Stimulated activated CD8-positive, alpha-beta memory T cell treated with anti-CD3 and anti-CD28 coated beads, Interleukin-7, amount 100 ng/mL, for 1 hour (primary cell): ENCODE measurements around the gene MARK2.
"Not testable (repeated sequence)": the region's sequence is repeated elsewhere in the genome, so short reads cannot be mapped to it uniquely, and the experiment has no call there.

Source experiments
- DNase-seq, 2 donors: peaks; one replicate each; pipeline ENCODE4 v3.0.0-alpha.2; 2020; ENCODE audit warnings: low read depth in 2 of 2

MARK2 gene

DNA sequence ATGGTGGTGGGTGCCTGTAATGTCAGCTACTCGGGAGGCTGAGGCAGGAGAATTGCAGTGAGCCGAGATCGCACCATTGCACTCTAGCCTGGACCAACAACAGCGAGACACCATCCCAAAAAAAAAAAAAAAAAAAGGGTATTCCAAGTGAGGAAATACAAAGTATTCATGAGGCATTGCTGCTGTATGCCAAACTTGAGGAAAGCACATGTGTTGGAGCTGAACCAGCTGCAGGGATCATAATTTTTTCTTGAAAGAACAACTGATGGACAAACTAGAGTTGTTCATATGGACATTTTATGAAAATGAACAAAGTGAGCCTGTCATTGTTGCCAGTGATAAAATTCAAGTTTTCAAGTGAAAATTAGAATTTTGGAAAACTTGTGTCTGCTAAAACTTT is 15.8 kb downstream of the MARK2 start:
- no peak for DNase-seq

DNA sequence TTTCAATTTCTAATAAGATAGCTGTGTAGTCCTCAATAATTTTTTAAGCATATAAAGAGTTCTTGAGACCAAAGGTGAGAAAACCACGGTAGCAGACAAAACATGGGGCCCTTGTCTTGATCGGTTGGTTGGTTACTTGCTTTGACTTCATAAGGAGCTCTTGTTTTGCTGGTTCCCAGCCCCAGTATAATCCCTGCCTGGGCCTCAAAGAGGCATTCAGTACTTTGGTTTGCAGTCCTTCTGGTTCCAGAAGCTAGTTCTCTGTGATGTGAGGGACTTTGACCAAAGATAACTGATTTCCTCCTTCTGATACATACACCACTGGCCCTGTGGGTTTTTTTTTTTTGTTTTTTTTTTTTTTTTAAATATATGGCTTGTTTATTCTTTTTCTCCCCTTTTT is 17.1 kb downstream of the MARK2 start:
- DNase-seq = no peak

GRCh38 chr11:63858628-63859550 is 20.0 kb downstream of the MARK2 start:
- DNase-seq = no peak

GRCh38 chr11:63862923-63863322 is 24.0 kb downstream of the MARK2 start:
- no peak for DNase-seq

- DNase-seq = not testable (repeated sequence)
Observed at GRCh38 chr11:63863620-63864019, 24.7 kb downstream of the MARK2 start.

GRCh38 chr11:63866211-63866610 is 27.3 kb downstream of the MARK2 start:
- DNase-seq = peak; percentile 24 to 36

GRCh38 chr11:63867511-63867910 is 28.6 kb downstream of the MARK2 start:
- DNase-seq = no peak

- no peak for DNase-seq
Observed at GRCh38 chr11:63868399-63869064, 29.6 kb downstream of the MARK2 start.

DNA sequence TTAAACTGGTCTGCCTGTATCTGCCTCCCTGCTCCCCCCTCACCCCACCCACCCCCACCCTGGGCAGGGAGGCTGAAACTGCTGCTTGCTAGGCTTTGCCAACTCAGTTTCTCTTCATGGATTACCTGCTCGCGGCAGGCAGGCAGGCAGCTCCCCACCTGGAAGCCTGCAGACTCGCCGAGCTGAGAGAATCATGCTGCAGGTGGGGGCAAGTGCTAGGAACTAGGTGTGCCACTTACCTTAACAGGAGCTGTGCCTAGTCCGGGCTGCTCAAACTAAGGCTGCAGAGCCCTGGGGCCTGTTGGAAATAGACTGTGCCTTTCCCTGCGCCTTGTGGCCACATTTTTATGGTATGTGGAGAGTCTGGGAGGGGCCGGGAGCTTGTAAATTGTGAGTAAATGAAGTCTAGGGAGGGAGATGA is 30.3 kb downstream of the MARK2 start:
- DNase-seq = no peak

DNA sequence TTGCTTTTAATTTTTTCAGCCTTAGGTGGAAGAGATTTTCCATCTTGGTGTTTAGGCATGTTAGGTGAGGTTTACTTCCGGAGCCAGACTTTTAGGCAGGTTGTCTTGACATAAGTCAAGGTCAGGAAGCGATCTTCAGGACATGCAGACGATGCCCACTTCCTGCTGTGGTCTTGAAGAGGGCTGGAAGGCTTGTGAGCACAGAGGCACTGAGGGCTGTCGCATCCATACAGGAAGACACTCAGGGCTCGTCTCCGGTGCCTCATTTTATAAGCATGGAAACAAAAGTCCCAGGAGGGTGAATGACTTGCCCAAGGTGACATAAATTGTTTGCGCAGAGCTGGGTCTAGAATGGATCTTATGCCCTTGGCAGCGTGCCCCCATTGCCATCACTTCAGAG is 30.8 kb downstream of the MARK2 start:
- DNase-seq = no peak

- DNase-seq = no peak
Observed at GRCh38 chr11:63870351-63871140, 31.6 kb downstream of the MARK2 start.

DNA sequence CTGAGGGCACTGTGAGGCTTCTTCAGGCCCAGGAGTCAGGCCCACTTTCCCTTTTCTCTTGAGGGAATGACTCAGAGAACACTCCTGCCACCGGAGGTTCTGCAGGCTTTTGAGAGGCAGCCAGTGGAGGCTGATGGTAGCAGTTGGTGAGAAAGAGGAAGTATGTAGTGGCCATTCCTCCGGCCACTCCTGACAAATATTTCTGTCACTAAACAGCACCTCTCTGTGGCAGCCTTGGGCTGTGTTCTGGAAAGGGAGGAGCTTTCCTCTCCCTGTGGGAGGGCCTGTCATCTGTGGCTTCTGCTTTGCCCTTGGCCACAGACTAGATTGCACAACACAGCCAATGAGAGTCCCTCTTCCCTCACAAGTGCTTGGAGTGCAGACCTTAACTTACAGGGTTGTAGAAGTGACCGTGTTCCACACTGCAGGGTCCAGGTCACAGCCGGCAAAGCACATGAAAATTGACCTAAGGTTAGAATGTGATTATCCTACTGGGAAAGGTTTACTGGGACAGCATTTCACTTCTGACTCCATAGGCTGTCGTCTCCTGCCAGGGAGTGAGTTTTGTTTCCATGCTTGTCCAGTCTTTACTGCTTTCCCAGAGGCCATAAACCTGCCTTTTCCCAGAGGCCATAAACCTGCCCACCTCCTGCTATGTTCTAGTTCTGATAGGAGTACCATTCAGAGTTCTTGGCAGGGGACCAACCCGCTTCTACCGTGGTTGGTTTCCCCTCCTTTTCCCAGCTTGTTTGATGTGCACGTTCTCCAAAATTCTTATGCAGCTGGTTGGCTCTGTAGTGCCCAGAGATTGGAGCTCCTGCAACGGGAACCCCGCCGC is 33.3 kb downstream of the MARK2 start:
- peak in 1 of 2 donors; percentile 17 for DNase-seq

DNA sequence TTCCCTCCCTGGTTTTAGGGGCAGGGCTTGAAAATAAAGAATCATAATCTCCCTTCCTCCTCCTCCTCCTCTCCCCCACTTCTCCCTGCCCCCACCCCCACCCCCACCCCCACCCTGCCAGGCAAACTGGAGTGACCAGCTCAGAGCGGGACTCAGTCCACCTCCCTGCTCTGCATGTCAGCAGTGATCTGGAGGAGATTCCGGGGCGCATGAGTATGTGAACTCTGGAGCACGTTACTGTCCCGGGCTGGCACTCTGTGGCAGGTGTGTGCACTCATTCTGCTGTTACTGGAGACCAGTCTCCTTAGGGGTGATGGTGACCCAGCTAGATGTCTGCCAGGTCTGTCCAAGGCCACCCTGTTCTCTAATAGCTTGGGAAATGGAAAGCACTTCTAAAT is 33.9 kb downstream of the MARK2 start:
- DNase-seq = no peak

GRCh38 chr11:63873311-63873710 is 34.4 kb downstream of the MARK2 start:
- DNase-seq = no peak

GRCh38 chr11:63874511-63874910 is 35.6 kb downstream of the MARK2 start:
- no peak for DNase-seq

- DNase-seq = no peak
Observed at GRCh38 chr11:63875506-63876065, 36.7 kb downstream of the MARK2 start.

- no peak for DNase-seq
Observed at GRCh38 chr11:63876616-63877015, 37.7 kb downstream of the MARK2 start.

DNA sequence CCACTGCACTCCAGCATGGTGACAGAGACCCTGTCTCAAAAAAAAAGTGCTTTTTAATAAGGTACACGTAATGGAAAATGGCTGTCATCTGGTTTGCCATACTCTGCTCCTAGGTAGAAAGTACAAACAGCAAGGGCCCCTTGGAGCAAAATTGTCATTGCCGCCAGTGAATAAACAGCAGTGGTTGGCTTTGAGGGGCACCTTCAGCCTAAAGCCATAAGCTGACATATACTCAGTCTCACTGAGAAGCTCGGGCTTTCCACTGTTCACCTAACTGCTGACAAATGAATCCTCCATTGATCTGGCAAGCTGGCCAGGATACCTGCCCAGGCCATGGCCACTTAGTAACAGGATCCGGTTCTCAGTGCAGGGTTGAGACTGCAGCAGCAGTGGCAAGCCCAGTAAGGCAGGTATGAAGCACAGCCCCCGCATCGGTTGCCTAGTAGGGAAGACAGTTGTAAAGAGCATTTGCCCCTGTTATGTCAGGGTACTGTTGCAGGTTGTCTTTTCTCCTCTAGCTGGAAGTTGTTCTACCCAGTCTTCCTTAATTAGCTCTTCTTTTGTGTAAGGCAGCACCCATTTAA is 38.8 kb downstream of the MARK2 start:
- DNase-seq = no peak

DNA sequence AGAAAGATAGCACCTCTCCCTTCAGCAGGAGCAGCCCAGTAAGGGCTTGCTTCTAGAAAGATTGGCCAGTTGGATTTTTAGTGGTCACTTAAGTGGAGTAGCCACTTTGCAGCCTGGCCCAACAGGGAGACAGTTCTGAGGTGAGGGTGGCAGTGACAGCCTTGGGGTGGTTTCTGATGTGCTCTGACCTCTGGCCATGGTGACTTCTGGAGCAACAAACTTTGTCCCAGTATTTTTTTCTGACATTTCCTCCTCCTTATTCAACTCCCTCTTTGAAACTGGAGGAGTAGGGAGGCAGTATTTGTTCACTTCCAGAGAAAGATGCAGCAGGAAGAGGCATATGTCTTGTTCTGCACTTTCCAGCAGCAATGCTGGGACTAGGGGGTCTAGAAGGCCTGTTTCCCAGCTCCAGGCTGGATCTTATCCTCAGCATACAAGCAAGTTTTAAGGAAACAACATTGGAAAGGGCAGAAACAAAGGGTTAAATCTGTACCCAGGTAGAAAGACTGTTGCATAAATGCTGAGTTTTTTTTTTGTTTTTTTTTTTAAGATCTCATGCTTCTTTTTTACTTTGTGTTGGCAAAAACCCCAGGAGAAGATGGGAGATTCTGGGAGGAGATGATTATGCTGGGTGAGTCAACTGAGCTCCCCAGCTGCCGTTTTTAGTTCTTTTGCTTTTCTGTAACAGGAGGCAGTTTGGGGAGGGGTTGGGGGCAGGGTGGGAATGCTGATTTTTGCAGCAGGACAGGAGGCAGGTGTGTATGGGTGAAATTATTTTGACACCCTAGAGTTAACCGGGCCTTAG is 40.9 kb downstream of the MARK2 start:
- DNase-seq = no peak

DNA sequence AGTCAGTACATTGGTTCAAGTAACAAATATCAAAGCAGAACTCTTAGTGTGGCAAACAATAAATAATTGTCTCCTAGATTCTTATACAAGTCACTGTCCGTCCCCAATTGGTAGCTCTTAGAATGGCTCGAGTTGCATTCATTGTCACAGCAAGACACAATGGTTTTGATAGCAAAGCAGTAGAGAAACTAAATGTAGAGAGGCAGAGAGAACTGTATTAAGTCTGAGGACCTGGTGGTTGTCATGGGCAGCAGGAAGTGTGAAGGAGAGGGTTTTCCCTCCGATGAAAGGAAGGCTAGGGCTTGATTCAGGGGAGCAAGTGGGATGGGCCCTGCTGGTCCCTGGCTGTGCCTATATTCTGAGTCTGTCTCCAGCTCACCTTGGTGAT is 41.5 kb downstream of the MARK2 start:
- no peak for DNase-seq
